HepG2 (cell line): ENCODE measurements around the gene DSN1. TPM values are rescaled to one million over a fixed set of nuclear protein-coding genes. Genes with fewer than 3 reads are reported as not detected.

Source experiments
- ARID3A ChIP-seq: IDR thresholded peaks from 2 replicates; pipeline ENCODE4 v1.6.1; 2012; ENCODE audit warnings: low read depth, low read length, improper control_type of control experiment
- GABPA ChIP-seq, 2 experiments: IDR thresholded peaks; 2 replicates each; pipeline ENCODE4 v1.6.1; 2011 to 2016; ENCODE audit warnings: low read depth in 2 of 2, low read length in 1 of 2, missing biosample characterization in 1 of 2, missing genetic modification characterization in 1 of 2
- KLF6 ChIP-seq: IDR thresholded peaks from 2 replicates; pipeline ENCODE4 v1.8.0; 2016; ENCODE audit warnings: missing biosample characterization, missing genetic modification reagents
- KLF9 ChIP-seq: IDR thresholded peaks from 2 replicates; pipeline ENCODE4 v1.6.1; 2016; ENCODE audit warnings: low read depth
- MEIS1 ChIP-seq: sonication (generic); formaldehyde crosslinking; IDR thresholded peaks from 2 replicates; pipeline ENCODE4 v1.9.0; 2021; ENCODE audit warnings: mild to moderate bottlenecking, missing genetic modification reagents, moderate library complexity, borderline replicate concordance
- MTA1 ChIP-seq: sonication (generic); formaldehyde crosslinking; IDR thresholded peaks from 2 replicates; pipeline ENCODE4 v1.4.0; 2020; ENCODE audit warnings: missing genetic modification reagents, mild to moderate bottlenecking, borderline replicate concordance
- NFYB ChIP-seq: sonication (generic); formaldehyde crosslinking; IDR thresholded peaks from 2 replicates; pipeline ENCODE4 v1.4.0; 2020; ENCODE audit warnings: missing genetic modification reagents
- NKX3-1 ChIP-seq: sonication (generic); formaldehyde crosslinking; IDR thresholded peaks from 2 replicates; pipeline ENCODE4 v1.5.0; 2020; ENCODE audit warnings: missing genetic modification reagents
- PRDM15 ChIP-seq: sonication (generic); formaldehyde crosslinking; IDR thresholded peaks from 2 replicates; pipeline ENCODE4 v1.4.0; 2020; ENCODE audit warnings: missing genetic modification reagents
- REL ChIP-seq: sonication (generic); formaldehyde crosslinking; conservative IDR thresholded peaks from 2 replicates; pipeline ENCODE4 v1.8.0; 2022; ENCODE audit warnings: mild to moderate bottlenecking, missing genetic modification reagents, moderate library complexity
- RFX5 ChIP-seq: IDR thresholded peaks from 2 replicates; pipeline ENCODE4 v1.6.1; 2011; ENCODE audit warnings: low read depth, low read length, improper control_type of control experiment
- ZFP90 ChIP-seq: sonication (generic); formaldehyde crosslinking; IDR thresholded peaks from 2 replicates; pipeline ENCODE4 v1.8.0; 2022; ENCODE audit warnings: missing genetic modification reagents, mild to moderate bottlenecking, inconsistent platforms, borderline replicate concordance
- ZNF142 ChIP-seq: sonication (generic); formaldehyde crosslinking; IDR thresholded peaks from 2 replicates; pipeline ENCODE4 v1.4.0; 2020; ENCODE audit warnings: missing genetic modification reagents
- ZNF24 ChIP-seq: fragments of 450-650 bp; IDR thresholded peaks from 2 replicates; pipeline ENCODE4 v1.6.1; 2017; ENCODE audit warnings: antibody characterized with exemption, mild to moderate bottlenecking
- ZNF430 ChIP-seq: sonication (generic); formaldehyde crosslinking; IDR thresholded peaks from 2 replicates; pipeline ENCODE4 v1.9.0; 2021; ENCODE audit warnings: mild to moderate bottlenecking, missing genetic modification reagents
- ZNF580 ChIP-seq: IDR thresholded peaks from 2 replicates; pipeline ENCODE4 v1.6.1; 2016; ENCODE audit warnings: low read depth, borderline replicate concordance
- polyA plus RNA-seq, 8 experiments: library from polyadenylated mRNA; depleted of rRNA in 3 of 8; stranded (reverse) in 7 of 8; unstranded in 1 of 8; fragments of >200 nt; fragmentation: Illumina TruSeq in 4 of 8; extraction: Trizol in 4 of 8; gene quantifications; 2 replicates each; pipeline versions ENCODE4 v1.2.1 to v1.2.3, GENCODE V29; 2011 to 2016; ENCODE audit warnings: low read depth in 4 of 8, missing spikeins in 1 of 8, mixed read lengths in 1 of 8; ENCODE audit not compliant: insufficient read depth in 1 of 8
- total RNA-seq, 5 experiments: library from RNA; depleted of rRNA; stranded (reverse); fragments of >200 nt; fragmentation: Illumina TruSeq; extraction: Trizol; gene quantifications; 2 replicates each; pipeline ENCODE4 v1.2.3, GENCODE V29; 2016; ENCODE audit warnings: low read depth in 1 of 5

The DSN1 gene
- total and polyA plus RNA-seq, 2 of the 13 experiments (the other 11 are each of a cell fraction or from before 2014, with no cell fraction given): 18.7 to 53.7 TPM

- TF ChIP-seq PRDM15 (CRISPR knock-in tag) (peak; percentile 59), ZNF24 (peak; percentile 57), ARID3A (peak; percentile 32; the same call in 1 of the 2 replicates), NKX3-1 (no peak; the same call in none of the 2 replicates), ZFP90 (CRISPR knock-in tag) (peak; percentile 83), NFYB (CRISPR knock-in tag) (peak; percentile 36), ZNF142 (CRISPR knock-in tag) (peak; percentile 84), MTA1 (CRISPR knock-in tag) (peak; percentile 95; the same call in 1 of the 2 replicates), KLF6 (CRISPR knock-in tag) (0 out of 2 replicates have a peak, but pooled peaks have one; percentile 74), RFX5 (peak; percentile 84), MEIS1 (peak; percentile 81), ZNF430 (CRISPR knock-in tag) (peak; percentile 74), KLF9 (peak; percentile 88; the same call in 1 of the 2 replicates), ZNF580 (CRISPR knock-in tag) (peak; percentile 91; the same call in 1 of the 2 replicates), REL (peak; percentile 99), GABPA (IDR thresholded peaks at IDR 0.05; ENCODE audit: low read depth, low read length) (no peak), GABPA (CRISPR knock-in tag; IDR thresholded peaks at IDR 0.05; ENCODE audit: low read depth) (peak; percentile 61)
These were observed at the start of gene DSN1 (continued) for GRCh38 chr20:36773597-36774390.
